ENCODE data around the gene CLEC10A.

DNA sequence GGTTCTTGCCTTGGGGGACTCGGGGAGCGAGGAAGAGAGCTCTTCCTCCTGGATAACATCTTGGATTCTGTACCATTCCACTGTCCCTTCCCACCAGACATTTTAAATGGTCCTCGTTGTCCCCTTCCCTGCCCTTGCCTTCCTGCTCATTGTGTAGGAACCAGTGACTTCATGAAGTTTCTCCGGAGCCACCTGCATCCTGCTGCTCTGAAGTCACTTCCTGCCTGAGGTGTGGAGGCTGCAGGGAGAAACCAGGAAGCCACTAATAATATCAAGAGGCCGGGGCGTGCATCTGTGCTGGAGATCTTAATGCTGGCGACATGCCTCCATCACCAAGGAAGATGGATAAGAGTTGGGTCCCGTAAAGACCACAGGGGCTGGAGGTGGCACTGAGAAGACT is 50.4 kb downstream of the CLEC10A start:
- TF ChIP-seq, protein P1, sequence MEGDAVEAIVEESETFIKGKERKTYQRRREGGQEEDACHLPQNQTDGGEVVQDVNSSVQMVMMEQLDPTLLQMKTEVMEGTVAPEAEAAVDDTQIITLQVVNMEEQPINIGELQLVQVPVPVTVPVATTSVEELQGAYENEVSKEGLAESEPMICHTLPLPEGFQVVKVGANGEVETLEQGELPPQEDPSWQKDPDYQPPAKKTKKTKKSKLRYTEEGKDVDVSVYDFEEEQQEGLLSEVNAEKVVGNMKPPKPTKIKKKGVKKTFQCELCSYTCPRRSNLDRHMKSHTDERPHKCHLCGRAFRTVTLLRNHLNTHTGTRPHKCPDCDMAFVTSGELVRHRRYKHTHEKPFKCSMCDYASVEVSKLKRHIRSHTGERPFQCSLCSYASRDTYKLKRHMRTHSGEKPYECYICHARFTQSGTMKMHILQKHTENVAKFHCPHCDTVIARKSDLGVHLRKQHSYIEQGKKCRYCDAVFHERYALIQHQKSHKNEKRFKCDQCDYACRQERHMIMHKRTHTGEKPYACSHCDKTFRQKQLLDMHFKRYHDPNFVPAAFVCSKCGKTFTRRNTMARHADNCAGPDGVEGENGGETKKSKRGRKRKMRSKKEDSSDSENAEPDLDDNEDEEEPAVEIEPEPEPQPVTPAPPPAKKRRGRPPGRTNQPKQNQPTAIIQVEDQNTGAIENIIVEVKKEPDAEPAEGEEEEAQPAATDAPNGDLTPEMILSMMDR (IDR thresholded peaks at IDR 0.05) = no peak
- peak in 1 of 2 donors; percentile 13 for TF ChIP-seq POLR2A (IDR thresholded peaks at IDR 0.05)

All from thyroid gland (tissue), 4 donors.